ENCODE data around the gene MARVELD2. TPM values are rescaled to one million over a fixed set of nuclear protein-coding genes. Genes with fewer than 3 reads are reported as not detected.
A peak's percentile ranks its signal among the peaks of the same experiment; 100 is the strongest.

Gene MARVELD2
- total and polyA plus RNA-seq, 9 of the 15 experiments (the other 6 are each of a cell fraction or from before 2014, with no cell fraction given), result 0.03 to 0.29 (median 0.06) TPM; not detected in 3

DNA sequence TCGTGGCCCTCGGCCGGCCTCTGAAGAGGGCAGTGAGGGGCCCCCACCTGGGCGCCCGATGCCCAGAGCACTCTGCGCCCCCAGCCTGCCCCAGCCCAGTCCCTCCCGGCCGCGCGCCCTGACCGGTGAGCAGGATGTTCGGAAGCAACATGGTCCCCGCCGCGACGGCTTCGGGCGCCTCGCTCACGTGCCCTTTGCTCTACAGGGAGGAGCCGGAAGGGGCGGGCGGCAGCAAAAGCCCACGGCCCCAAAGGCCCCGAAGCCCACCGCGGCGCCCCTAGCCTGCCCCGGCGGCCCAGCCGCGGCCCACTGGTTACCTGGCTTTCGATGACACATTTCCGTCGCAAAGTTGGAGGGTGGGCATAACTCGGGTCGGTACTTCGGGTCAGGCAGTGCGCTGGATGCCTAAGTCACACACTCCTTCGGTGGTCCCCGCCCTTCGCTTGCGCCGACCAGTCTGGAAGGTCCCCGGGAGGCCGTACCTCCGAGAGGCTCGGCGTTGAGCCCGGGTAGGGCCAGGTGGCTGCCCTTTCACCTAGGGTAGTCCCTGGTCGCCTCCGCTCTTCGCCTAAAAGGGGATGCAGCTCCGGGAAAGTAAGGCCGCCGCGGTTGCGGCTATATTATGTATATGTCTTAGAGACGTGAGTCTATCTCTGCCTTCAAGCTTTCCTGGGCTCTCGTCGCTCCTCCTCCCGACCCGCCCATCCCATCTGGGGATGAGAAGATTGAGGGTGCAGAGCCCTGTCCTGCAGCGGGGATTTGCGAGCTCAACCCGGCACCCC is 45.4 kb upstream of the MARVELD2 start, which contains the start of the genes AK6, RAD17 and TAF9 (continued):
- TF ChIP-seq, protein P1, sequence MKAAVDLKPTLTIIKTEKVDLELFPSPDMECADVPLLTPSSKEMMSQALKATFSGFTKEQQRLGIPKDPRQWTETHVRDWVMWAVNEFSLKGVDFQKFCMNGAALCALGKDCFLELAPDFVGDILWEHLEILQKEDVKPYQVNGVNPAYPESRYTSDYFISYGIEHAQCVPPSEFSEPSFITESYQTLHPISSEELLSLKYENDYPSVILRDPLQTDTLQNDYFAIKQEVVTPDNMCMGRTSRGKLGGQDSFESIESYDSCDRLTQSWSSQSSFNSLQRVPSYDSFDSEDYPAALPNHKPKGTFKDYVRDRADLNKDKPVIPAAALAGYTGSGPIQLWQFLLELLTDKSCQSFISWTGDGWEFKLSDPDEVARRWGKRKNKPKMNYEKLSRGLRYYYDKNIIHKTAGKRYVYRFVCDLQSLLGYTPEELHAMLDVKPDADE (conservative IDR thresholded peaks at IDR 0.05; ENCODE audit: control insufficient read depth, low read depth, low read length), result 0 out of 2 replicates have a peak, but pooled peaks have one; percentile 69
- TF ChIP-seq KDM5B (IDR thresholded peaks at IDR 0.05; ENCODE audit: insufficient replicate concordance, low read depth, low read length) (peak; percentile 92), ZKSCAN1 (IDR thresholded peaks at IDR 0.05; ENCODE audit: low read depth, low read length) (peak; percentile 62; the same call in 1 of the 2 replicates), MYC (IDR thresholded peaks at IDR 0.05; ENCODE audit: low read depth, low read length) (peak; percentile 94), MYC (CRISPR knock-in tag; IDR thresholded peaks at IDR 0.05; ENCODE audit: borderline replicate concordance, low read depth) (peak; percentile 67; the same call in 1 of the 2 replicates), OTX1 (CRISPR knock-in tag; IDR thresholded peaks at IDR 0.05) (no peak), ARHGAP35 (IDR thresholded peaks at IDR 0.05; ENCODE audit: partially characterized antibody) (no peak), NONO (IDR thresholded peaks at IDR 0.05; ENCODE audit: low read depth in 2 of 2, low read length in 1 of 2) (peak; percentile 69 to 91; a peak in 3 of 4 replicates), RBFOX2 (IDR thresholded peaks at IDR 0.05; ENCODE audit: low read depth, low read length) (peak; percentile 96), ZC3H11A (IDR thresholded peaks at IDR 0.05; ENCODE audit: low read depth, low read length) (0 out of 2 replicates have a peak, but pooled peaks have one; percentile 11), ZFX (CRISPR knock-in tag; IDR thresholded peaks at IDR 0.05) (peak; percentile 97)
- TF ChIP-seq, protein P2, sequence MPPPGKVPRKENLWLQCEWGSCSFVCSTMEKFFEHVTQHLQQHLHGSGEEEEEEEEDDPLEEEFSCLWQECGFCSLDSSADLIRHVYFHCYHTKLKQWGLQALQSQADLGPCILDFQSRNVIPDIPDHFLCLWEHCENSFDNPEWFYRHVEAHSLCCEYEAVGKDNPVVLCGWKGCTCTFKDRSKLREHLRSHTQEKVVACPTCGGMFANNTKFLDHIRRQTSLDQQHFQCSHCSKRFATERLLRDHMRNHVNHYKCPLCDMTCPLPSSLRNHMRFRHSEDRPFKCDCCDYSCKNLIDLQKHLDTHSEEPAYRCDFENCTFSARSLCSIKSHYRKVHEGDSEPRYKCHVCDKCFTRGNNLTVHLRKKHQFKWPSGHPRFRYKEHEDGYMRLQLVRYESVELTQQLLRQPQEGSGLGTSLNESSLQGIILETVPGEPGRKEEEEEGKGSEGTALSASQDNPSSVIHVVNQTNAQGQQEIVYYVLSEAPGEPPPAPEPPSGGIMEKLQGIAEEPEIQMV (tag; conservative IDR thresholded peaks at IDR 0.05; ENCODE audit: low read depth), result no peak
- TF ChIP-seq, protein P3, sequence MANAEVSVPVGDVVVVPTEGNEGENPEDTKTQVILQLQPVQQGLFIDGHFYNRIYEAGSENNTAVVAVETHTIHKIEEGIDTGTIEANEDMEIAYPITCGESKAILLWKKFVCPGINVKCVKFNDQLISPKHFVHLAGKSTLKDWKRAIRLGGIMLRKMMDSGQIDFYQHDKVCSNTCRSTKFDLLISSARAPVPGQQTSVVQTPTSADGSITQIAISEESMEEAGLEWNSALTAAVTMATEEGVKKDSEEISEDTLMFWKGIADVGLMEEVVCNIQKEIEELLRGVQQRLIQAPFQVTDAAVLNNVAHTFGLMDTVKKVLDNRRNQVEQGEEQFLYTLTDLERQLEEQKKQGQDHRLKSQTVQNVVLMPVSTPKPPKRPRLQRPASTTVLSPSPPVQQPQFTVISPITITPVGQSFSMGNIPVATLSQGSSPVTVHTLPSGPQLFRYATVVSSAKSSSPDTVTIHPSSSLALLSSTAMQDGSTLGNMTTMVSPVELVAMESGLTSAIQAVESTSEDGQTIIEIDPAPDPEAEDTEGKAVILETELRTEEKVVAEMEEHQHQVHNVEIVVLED (CRISPR knock-in tag; IDR thresholded peaks at IDR 0.05), result peak; percentile 40
- TF ChIP-seq, protein P4, sequence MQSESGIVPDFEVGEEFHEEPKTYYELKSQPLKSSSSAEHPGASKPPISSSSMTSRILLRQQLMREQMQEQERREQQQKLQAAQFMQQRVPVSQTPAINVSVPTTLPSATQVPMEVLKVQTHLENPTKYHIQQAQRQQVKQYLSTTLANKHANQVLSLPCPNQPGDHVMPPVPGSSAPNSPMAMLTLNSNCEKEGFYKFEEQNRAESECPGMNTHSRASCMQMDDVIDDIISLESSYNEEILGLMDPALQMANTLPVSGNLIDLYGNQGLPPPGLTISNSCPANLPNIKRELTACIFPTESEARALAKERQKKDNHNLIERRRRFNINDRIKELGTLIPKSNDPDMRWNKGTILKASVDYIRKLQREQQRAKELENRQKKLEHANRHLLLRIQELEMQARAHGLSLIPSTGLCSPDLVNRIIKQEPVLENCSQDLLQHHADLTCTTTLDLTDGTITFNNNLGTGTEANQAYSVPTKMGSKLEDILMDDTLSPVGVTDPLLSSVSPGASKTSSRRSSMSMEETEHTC (IDR thresholded peaks at IDR 0.05), result peak; percentile 18
- TF ChIP-seq, protein P5, sequence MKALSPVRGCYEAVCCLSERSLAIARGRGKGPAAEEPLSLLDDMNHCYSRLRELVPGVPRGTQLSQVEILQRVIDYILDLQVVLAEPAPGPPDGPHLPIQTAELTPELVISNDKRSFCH (CRISPR knock-in tag; IDR thresholded peaks at IDR 0.05), result no peak
- TF ChIP-seq, protein P5 (tag; IDR thresholded peaks at IDR 0.05), result peak; percentile 80
- TF ChIP-seq, protein P6, sequence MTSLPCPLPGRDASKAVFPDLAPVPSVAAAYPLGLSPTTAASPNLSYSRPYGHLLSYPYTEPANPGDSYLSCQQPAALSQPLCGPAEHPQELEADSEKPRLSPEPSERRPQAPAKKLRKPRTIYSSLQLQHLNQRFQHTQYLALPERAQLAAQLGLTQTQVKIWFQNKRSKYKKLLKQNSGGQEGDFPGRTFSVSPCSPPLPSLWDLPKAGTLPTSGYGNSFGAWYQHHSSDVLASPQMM (CRISPR knock-in tag; IDR thresholded peaks at IDR 0.05), result no peak
- TF ChIP-seq, protein P7, sequence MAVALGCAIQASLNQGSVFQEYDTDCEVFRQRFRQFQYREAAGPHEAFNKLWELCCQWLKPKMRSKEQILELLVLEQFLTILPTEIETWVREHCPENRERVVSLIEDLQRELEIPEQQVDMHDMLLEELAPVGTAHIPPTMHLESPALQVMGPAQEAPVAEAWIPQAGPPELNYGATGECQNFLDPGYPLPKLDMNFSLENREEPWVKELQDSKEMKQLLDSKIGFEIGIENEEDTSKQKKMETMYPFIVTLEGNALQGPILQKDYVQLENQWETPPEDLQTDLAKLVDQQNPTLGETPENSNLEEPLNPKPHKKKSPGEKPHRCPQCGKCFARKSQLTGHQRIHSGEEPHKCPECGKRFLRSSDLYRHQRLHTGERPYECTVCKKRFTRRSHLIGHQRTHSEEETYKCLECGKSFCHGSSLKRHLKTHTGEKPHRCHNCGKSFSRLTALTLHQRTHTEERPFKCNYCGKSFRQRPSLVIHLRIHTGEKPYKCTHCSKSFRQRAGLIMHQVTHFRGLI (CRISPR knock-in tag; IDR thresholded peaks at IDR 0.05), result no peak

Data from K562 (cell line).